B cell (primary cell): ENCODE results near the gene C10orf105. TPM values are rescaled to one million over a fixed set of nuclear protein-coding genes. Genes with fewer than 3 reads are reported as not detected.

ENCODE experiments used
- ATAC-seq: fragments of 200-7000 bp; cut with Tn5 transposase; one replicate; pipeline ENCODE4 v1.10.0; 2021; ENCODE audit warnings: low read depth, mild to moderate bottlenecking, moderate number of reproducible peaks, moderate library complexity
- CTCF ChIA-PET: fragments of 350-600 bp; sonication (Branson Sonifier 250); formaldehyde crosslinking; loops from one replicate; lab custom pipeline; 2021; ENCODE audit warnings: antibody characterized with exemption, inconsistent platforms; lab: Charles Lee
- POLR2A ChIA-PET: fragments of 350-600 bp; sonication (Branson Sonifier 250); formaldehyde crosslinking; loops from one replicate; lab custom pipeline; 2021; ENCODE audit warnings: antibody characterized with exemption; lab: Charles Lee
- DNase-seq: peaks from one replicate; pipeline ENCODE4 v3.0.0; 2013
- H2AFZ ChIP-seq: 2 replicates; pipeline ENCODE4 v1.6.1; 2012; ENCODE audit warnings: mild to moderate bottlenecking, low read depth, low read length; ENCODE audit not compliant: insufficient read depth, poor library complexity, severe bottlenecking
- H3K27ac ChIP-seq, 2 donors: 1 replicate in 1 of 2; 2 replicates in 1 of 2; pipeline ENCODE4 v1.5.1; 2012 to 2013; ENCODE audit warnings: low read length in 2 of 2, mild to moderate bottlenecking in 2 of 2, moderate library complexity in 1 of 2
- H3K27me3 ChIP-seq, 4 experiments: fragments of 200-600 bp in 1 of 4; sonication (generic) in 1 of 4; replicated peaks in 1 of 4; 1 replicate in 2 of 4; 2 replicates in 2 of 4; pipeline versions ENCODE4 v1.6.1 to v1.7.0; 2013 to 2016; ENCODE audit warnings: low read length in 3 of 4, mild to moderate bottlenecking in 2 of 4, mixed read lengths in 1 of 4, moderate library complexity in 1 of 4; ENCODE audit not compliant: insufficient read depth in 4 of 4, control insufficient read depth in 3 of 4; ENCODE audit errors: control extremely low read depth in 1 of 4
- H3K36me3 ChIP-seq, 2 experiments: replicated peaks in 1 of 2; 1 replicate in 1 of 2; 2 replicates in 1 of 2; pipeline versions ENCODE4 v1.6.1 to v1.7.1; 2013; ENCODE audit warnings: low read length in 1 of 2; ENCODE audit not compliant: insufficient read depth in 2 of 2, control insufficient read depth in 1 of 2; ENCODE audit errors: control extremely low read depth in 1 of 2, extremely low read depth in 1 of 2
- H3K4me1 ChIP-seq, 2 donors: fragments of 200-600 bp in 1 of 2; sonication (generic) in 1 of 2; 1 replicate in 1 of 2; 2 replicates in 1 of 2; pipeline versions ENCODE4 v1.5.1 to v1.6.1; 2013 to 2017; ENCODE audit warnings: low read length in 2 of 2; ENCODE audit not compliant: control insufficient read depth in 2 of 2, insufficient read depth in 2 of 2
- H3K4me2 ChIP-seq: replicated peaks from 2 replicates; pipeline ENCODE3; 2012; ENCODE audit warnings: mild to moderate bottlenecking, low read depth, low read length; ENCODE audit not compliant: poor library complexity, severe bottlenecking
- H3K4me3 ChIP-seq, 5 experiments: fragments of 200-600 bp in 1 of 5; sonication (generic) in 1 of 5; 1 replicate in 3 of 5; 2 replicates in 2 of 5; pipeline versions ENCODE4 v1.5.1 to v1.7.0; 2011 to 2016; ENCODE audit warnings: low read length in 4 of 5, mild to moderate bottlenecking in 4 of 5, low read depth in 2 of 5, control low read depth in 1 of 5, moderate library complexity in 1 of 5; ENCODE audit not compliant: insufficient read depth in 1 of 5; ENCODE audit errors: control extremely low read depth in 1 of 5, extremely low read depth in 1 of 5
- H3K79me2 ChIP-seq: fragments of 200-600 bp; sonication (generic); one replicate; pipeline ENCODE4 v1.6.0; 2016; ENCODE audit warnings: low read length; ENCODE audit not compliant: control insufficient read depth, insufficient read depth
- H3K9ac ChIP-seq: fragments of 200-600 bp; sonication (generic); 2 replicates; pipeline ENCODE4 v1.6.1; 2017; ENCODE audit warnings: mild to moderate bottlenecking, low read length, moderate library complexity
- H3K9me3 ChIP-seq, 3 donors: one replicate each; pipeline versions ENCODE4 v1.6.1 to v1.7.1; 2013; ENCODE audit warnings: low read length in 2 of 3; ENCODE audit not compliant: control insufficient read depth in 2 of 3, insufficient read depth in 1 of 3; ENCODE audit errors: control extremely low read depth in 1 of 3
- H4K20me1 ChIP-seq: 2 replicates; pipeline ENCODE4 v1.6.0; 2012; ENCODE audit warnings: mild to moderate bottlenecking, low read length; ENCODE audit not compliant: insufficient read depth, control insufficient read depth, poor library complexity, severe bottlenecking
- H3K27ac Mint-ChIP-seq: one replicate; pipeline ENCODE4 v1.8.0; 2021; ENCODE audit warnings: mixed read lengths
- H3K27me3 Mint-ChIP-seq: one replicate; pipeline ENCODE4 v1.8.0; 2021; ENCODE audit warnings: mixed read lengths
- H3K4me1 Mint-ChIP-seq: one replicate; pipeline ENCODE4 v1.8.0; 2021; ENCODE audit warnings: mixed read lengths
- H3K4me3 Mint-ChIP-seq: one replicate; pipeline ENCODE4 v1.8.0; 2021; ENCODE audit warnings: mixed read lengths
- H3K9me3 Mint-ChIP-seq: one replicate; pipeline ENCODE4 v1.8.0; 2022; ENCODE audit warnings: mixed read lengths; ENCODE audit not compliant: insufficient read depth
- CTCF ChIP-seq: fragments of 200-600 bp; IDR thresholded peaks from one replicate; pipeline ENCODE4 v1.8.0; 2022; ENCODE audit warnings: antibody characterized with exemption, mild to moderate bottlenecking
- EZH2 ChIP-seq: IDR thresholded peaks from 2 replicates; pipeline ENCODE4 v1.6.1; 2012; ENCODE audit warnings: borderline replicate concordance, low read depth, mild to moderate bottlenecking, moderate library complexity, low read length; ENCODE audit not compliant: insufficient read depth, poor library complexity, severe bottlenecking
- WGBS: methylation state at CpG from one replicate; pipeline ENCODE4 v1.1.5; 2013; ENCODE audit warnings: missing lambda C conversion rate; ENCODE audit not compliant: insufficient coverage; 5-methylcytosine and 5-hydroxymethylcytosine counted together
- intact Hi-C: fragments of 100-400 bp; cut with micrococcal nuclease; formaldehyde crosslinking; loops from one replicate; pipeline ENCODE4 v1.10.0; 2022
- polyA plus RNA-seq: library from polyadenylated mRNA; depleted of rRNA; stranded (reverse); fragments of >200 nt; gene quantifications from 2 replicates; pipeline ENCODE4 v1.2.3, GENCODE V29; 2012
- total RNA-seq, 2 donors: library from RNA; stranded (reverse); fragments of 120-200 nt in 1 of 2; gene quantifications; 1 replicate in 1 of 2; 2 replicates in 1 of 2; pipeline versions ENCODE4 v1.2.3 to v1.2.4, GENCODE V29; 2013 to 2022

Gene C10orf105
- total and polyA plus RNA-seq, 2 donors (not counting 1 experiment from before 2014, with no cell fraction given) = 0.03 TPM; not detected in 1

- DNase-seq (no peak), ATAC-seq (no peak)
- H4K20me1 ChIP-seq = no peaks in the 10 kb centered on the region
- no peak overlapping the region for H3K4me2 ChIP-seq
- H3K9me3 Mint-ChIP-seq = no peaks in the 10 kb centered on the region
- ChIA-PET POLR2A (interaction anchor here (2.3 kb wide), 1 partner anchor 379 kb away, joined by 5 read pairs; the partner anchor contains the start of gene SLC29A3), CTCF (interaction anchor here (0.6 to 11.1 kb wide), 14 partner anchors 12 to 399 kb away, joined by 3 to 199 read pairs (median 8); partner anchors contain the start of genes SLC29A3 and VSIR)
- H3K9me3 ChIP-seq = peaks cover 0 to 6% (median 0%) of the 10 kb centered on the region in 3 donors
- H3K36me3 ChIP-seq = no peaks in the 10 kb centered on the region
- H3K27ac ChIP-seq = no peak overlapping the region
- 83% methylated on average over 2 of the region's 5 CpGs for WGBS
- peaks cover 35 to 50% of the 10 kb centered on the region in 2 donors for H3K4me1 ChIP-seq
- no peak for TF ChIP-seq EZH2
- no peak for TF ChIP-seq CTCF
- no peaks in the 10 kb centered on the region for H3K79me2 ChIP-seq
- no peak overlapping the region for H3K9ac ChIP-seq
- no peak overlapping the region for H3K4me3 Mint-ChIP-seq
- no peak overlapping the region for H2AFZ ChIP-seq
- no peak overlapping the region for H3K4me3 ChIP-seq
- intact Hi-C loops = loop anchor here (10.0 kb wide), 2 partner anchors 54 to 1554 kb away; partner anchors contain the start of gene TYSND1
- H3K27me3 ChIP-seq = peaks cover 0 to 9% (median 0%) of the 10 kb centered on the region in 4 experiments
- H3K27me3 Mint-ChIP-seq = no peaks in the 10 kb centered on the region
- H3K4me1 Mint-ChIP-seq = peaks cover 46% of the 10 kb centered on the region
- peak overlapping the region; percentile 3 for H3K27ac Mint-ChIP-seq
Measured at GRCh38 chr10:71698737-71699136, 20.8 kb downstream of the C10orf105 start.
